ENCODE data around the gene GLIS2.
"Not testable (repeated sequence)": the region's sequence is repeated elsewhere in the genome, so short reads cannot be mapped to it uniquely, and the experiment has no call there.

DNA sequence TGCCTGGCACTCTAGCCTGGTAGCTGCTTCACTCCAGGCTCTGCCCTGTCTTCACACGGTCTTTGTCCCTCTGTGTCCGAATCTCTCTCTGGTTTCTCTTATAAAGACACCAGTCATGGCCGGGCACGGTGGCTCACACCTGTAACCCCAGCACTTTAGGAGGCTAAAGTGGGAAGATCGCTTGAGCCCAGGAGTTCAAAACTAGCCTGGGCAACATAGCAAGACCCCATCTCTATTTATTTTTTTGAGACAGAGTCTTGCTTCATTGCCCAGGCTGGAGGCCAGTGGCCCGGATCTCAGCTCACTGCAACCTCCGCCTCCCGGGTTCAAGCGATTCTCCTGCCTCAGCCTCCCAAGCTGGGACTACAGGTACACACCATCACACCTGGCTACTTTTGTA lies 17.8 kb downstream of the GLIS2 start:
- not testable (repeated sequence) for TF ChIP-seq CTCF (tag by site-specific recombination; IDR thresholded peaks at IDR 0.05); KLF1 (tag by site-specific recombination; IDR thresholded peaks at IDR 0.05); ZSCAN16 (tag by site-specific recombination; IDR thresholded peaks at IDR 0.05); TCF7L2 (IDR thresholded peaks at IDR 0.05; ENCODE audit: borderline replicate concordance, low read depth, low read length); HOXC10 (CRISPR knock-in tag; IDR thresholded peaks at IDR 0.05); ZNF138 (tag by site-specific recombination; IDR thresholded peaks at IDR 0.05; ENCODE audit: borderline replicate concordance); ZNF658 (tag by site-specific recombination; IDR thresholded peaks at IDR 0.05); ZNF707 (tag by site-specific recombination; IDR thresholded peaks at IDR 0.05)
